Karpas-422 (cell line): ENCODE data around the gene CDK6. TPM values are rescaled to one million over a fixed set of nuclear protein-coding genes. Genes with fewer than 3 reads are reported as not detected.

Experiments
- DNase-seq: peaks from one replicate; pipeline ENCODE4 v3.0.0-alpha.2; 2015
- H2AFZ ChIP-seq: fragments of 200-600 bp; sonication (generic); 2 replicates; pipeline ENCODE4 v1.6.1; 2014; ENCODE audit warnings: antibody characterized with exemption, low read length, mixed read lengths
- H3K27ac ChIP-seq: fragments of 200-600 bp; sonication (generic); 2 replicates; pipeline ENCODE4 v1.5.1; 2014; ENCODE audit warnings: mild to moderate bottlenecking, low read length, moderate library complexity
- H3K27me3 ChIP-seq: fragments of 200-600 bp; sonication (generic); 2 replicates; pipeline ENCODE4 v1.6.1; 2014; ENCODE audit warnings: low read length, mixed read lengths
- H3K36me3 ChIP-seq: fragments of 200-600 bp; sonication (generic); 2 replicates; pipeline ENCODE4 v1.6.1; 2014; ENCODE audit warnings: low read length, mixed read lengths; ENCODE audit not compliant: insufficient read depth
- H3K4me1 ChIP-seq: fragments of 200-600 bp; sonication (generic); 2 replicates; pipeline ENCODE4 v1.6.1; 2014; ENCODE audit warnings: mild to moderate bottlenecking, low read length, mixed read lengths
- H3K4me2 ChIP-seq: fragments of 200-600 bp; sonication (generic); 2 replicates; pipeline ENCODE4 v1.6.1; 2014; ENCODE audit warnings: low read length, low read depth, mild to moderate bottlenecking; ENCODE audit not compliant: poor library complexity, severe bottlenecking
- H3K4me3 ChIP-seq: fragments of 200-600 bp; sonication (generic); 2 replicates; pipeline ENCODE4 v1.5.1; 2014; ENCODE audit warnings: mild to moderate bottlenecking, antibody characterized with exemption, low read length, mixed read lengths
- H3K79me2 ChIP-seq: fragments of 200-600 bp; sonication (generic); 2 replicates; pipeline ENCODE4 v1.6.1; 2014; ENCODE audit warnings: mild to moderate bottlenecking, low read length, mixed read lengths
- H3K9ac ChIP-seq: fragments of 200-600 bp; sonication (generic); 2 replicates; pipeline ENCODE4 v1.6.0; 2014; ENCODE audit warnings: low read length
- H3K9me2 ChIP-seq: fragments of 200-600 bp; sonication (generic), shearing (Covaris generic); replicated peaks from 2 replicates; pipeline ENCODE4 v1.6.0; 2014; ENCODE audit warnings: mild to moderate bottlenecking, low read length, moderate library complexity; ENCODE audit not compliant: insufficient read depth
- H3K9me3 ChIP-seq: fragments of 300-700, 200-600 bp; sonication (generic); 2 replicates; pipeline ENCODE4 v1.6.1; 2014; ENCODE audit warnings: low read length, mixed read lengths
- H4K20me1 ChIP-seq: fragments of 200-600 bp; sonication (generic); 2 replicates; pipeline ENCODE4 v1.6.1; 2014; ENCODE audit warnings: mild to moderate bottlenecking, antibody characterized with exemption, low read length, low read depth; ENCODE audit not compliant: insufficient read depth
- total RNA-seq: library from RNA; depleted of rRNA; stranded (reverse); fragments of >200 nt; shearing (Covaris generic); gene quantifications from 2 replicates; pipeline ENCODE4 v1.2.3, GENCODE V29; 2014; ENCODE audit warnings: low replicate concordance

CDK6 gene
- total RNA-seq, 1 experiment from 2014 or later, result 65.1 TPM

- peak; percentile 81 for DNase-seq
- Histone ChIP-seq H3K36me3 (no peaks in the 10 kb centered on the region), H3K27ac (peak overlapping the region; percentile 84), H3K4me3 (peak overlapping the region; percentile 90), H3K27me3 (peaks cover 3% of the 10 kb centered on the region; the same call in 1 of the 2 replicates), H3K9ac (peak overlapping the region; percentile 72), H2AFZ (peak overlapping the region; percentile 26), H3K9me2 (no peaks in the 10 kb centered on the region), H4K20me1 (no peaks in the 10 kb centered on the region), H3K9me3 (no peaks in the 10 kb centered on the region), H3K4me2 (peak overlapping the region; percentile 84), H3K4me1 (peaks cover 53% of the 10 kb centered on the region), H3K79me2 (peaks cover 40% of the 10 kb centered on the region)
Measured at GRCh38 chr7:92835261-92835850, 1.0 kb downstream of the CDK6 start.

- peaks cover 3% of the 10 kb centered on the region; the same call in 1 of the 2 replicates for H3K27me3 ChIP-seq
Measured at GRCh38 chr7:92834507-92835260, 1.7 kb downstream of the CDK6 start.

GRCh38 chr7:92833766-92834506 lies 2.4 kb downstream of the CDK6 start:
- Histone ChIP-seq H3K4me3 (peak overlapping the region; percentile 90), H2AFZ (peak overlapping the region; percentile 91), H3K4me2 (peak overlapping the region; percentile 84), H3K36me3 (peaks cover 5% of the 10 kb centered on the region; the same call in 1 of the 2 replicates), H3K4me1 (peaks cover 66% of the 10 kb centered on the region), H3K9ac (peak overlapping the region; percentile 72), H4K20me1 (no peaks in the 10 kb centered on the region), H3K79me2 (peaks cover 54% of the 10 kb centered on the region), H3K9me3 (no peaks in the 10 kb centered on the region), H3K9me2 (no peaks in the 10 kb centered on the region), H3K27ac (peak overlapping the region; percentile 84), H3K27me3 (peaks cover 3% of the 10 kb centered on the region; the same call in 1 of the 2 replicates)
- DNase-seq, result peak; percentile 90

More at GRCh38 chr7:92834507-92835260, 1.7 kb downstream of the CDK6 start:
- Histone ChIP-seq H3K79me2 (peaks cover 46% of the 10 kb centered on the region), H3K4me1 (peaks cover 58% of the 10 kb centered on the region), H3K9me2 (no peaks in the 10 kb centered on the region), H3K9ac (peak overlapping the region; percentile 72), H4K20me1 (no peaks in the 10 kb centered on the region), H2AFZ (peak overlapping the region; percentile 61; the same call in 1 of the 2 replicates), H3K9me3 (no peaks in the 10 kb centered on the region), H3K4me2 (peak overlapping the region; percentile 84), H3K36me3 (no peaks in the 10 kb centered on the region), H3K27ac (peak overlapping the region; percentile 84), H3K4me3 (peak overlapping the region; percentile 90)
- DNase-seq, result peak; percentile 43

- peak; percentile 95 for DNase-seq
- peaks cover 61% of the 10 kb centered on the region for H3K79me2 ChIP-seq
- H3K27me3 ChIP-seq, result peaks cover 3% of the 10 kb centered on the region; the same call in 1 of the 2 replicates
- peak overlapping the region; percentile 72 for H3K9ac ChIP-seq
- no peaks in the 10 kb centered on the region for H4K20me1 ChIP-seq
- peak overlapping the region; percentile 84 for H3K27ac ChIP-seq
- no peaks in the 10 kb centered on the region for H3K9me2 ChIP-seq
- H3K4me2 ChIP-seq, result peak overlapping the region; percentile 84
- H3K4me1 ChIP-seq, result peaks cover 70% of the 10 kb centered on the region
- H3K9me3 ChIP-seq, result no peaks in the 10 kb centered on the region
- H2AFZ ChIP-seq, result peak overlapping the region; percentile 91
- peak overlapping the region; percentile 90 for H3K4me3 ChIP-seq
- H3K36me3 ChIP-seq, result peaks cover 9% of the 10 kb centered on the region
Measured at GRCh38 chr7:92833024-92833765, 3.2 kb downstream of the CDK6 start.

GRCh38 chr7:92832534-92833023 lies 3.8 kb downstream of the CDK6 start:
- H2AFZ ChIP-seq, result peak overlapping the region; percentile 4
- H4K20me1 ChIP-seq, result no peaks in the 10 kb centered on the region
- no peaks in the 10 kb centered on the region for H3K9me2 ChIP-seq
- peaks cover 3% of the 10 kb centered on the region; the same call in 1 of the 2 replicates for H3K27me3 ChIP-seq
- H3K4me3 ChIP-seq, result peak overlapping the region; percentile 90
- peaks cover 9% of the 10 kb centered on the region for H3K36me3 ChIP-seq
- peaks cover 66% of the 10 kb centered on the region for H3K79me2 ChIP-seq
- peaks cover 70% of the 10 kb centered on the region for H3K4me1 ChIP-seq
- no peaks in the 10 kb centered on the region for H3K9me3 ChIP-seq
- H3K9ac ChIP-seq, result peak overlapping the region; percentile 72
- peak overlapping the region; percentile 84 for H3K4me2 ChIP-seq
- peak overlapping the region; percentile 84 for H3K27ac ChIP-seq
- DNase-seq, result no peak

GRCh38 chr7:92831716-92832533 lies 4.4 kb downstream of the CDK6 start:
- no peaks in the 10 kb centered on the region for H3K9me3 ChIP-seq
- peak overlapping the region; percentile 84 for H3K4me2 ChIP-seq
- peak overlapping the region; percentile 84 for H3K27ac ChIP-seq
- peaks cover 9% of the 10 kb centered on the region for H3K36me3 ChIP-seq
- no peak for DNase-seq
- H3K27me3 ChIP-seq, result peaks cover 3% of the 10 kb centered on the region; the same call in 1 of the 2 replicates
- no peaks in the 10 kb centered on the region for H4K20me1 ChIP-seq
- peak overlapping the region; percentile 90 for H3K4me3 ChIP-seq
- H3K9ac ChIP-seq, result peak overlapping the region; percentile 72
- peaks cover 73% of the 10 kb centered on the region for H3K79me2 ChIP-seq
- H3K9me2 ChIP-seq, result no peaks in the 10 kb centered on the region
- no peak overlapping the region for H2AFZ ChIP-seq
- peaks cover 69% of the 10 kb centered on the region for H3K4me1 ChIP-seq

GRCh38 chr7:92830532-92831110 lies 5.8 kb downstream of the CDK6 start:
- Histone ChIP-seq H3K4me1 (peaks cover 74% of the 10 kb centered on the region), H3K4me2 (peak overlapping the region; percentile 84), H3K79me2 (peaks cover 86% of the 10 kb centered on the region), H4K20me1 (no peaks in the 10 kb centered on the region), H3K27me3 (no peaks in the 10 kb centered on the region), H3K4me3 (peak overlapping the region; percentile 90), H3K9me2 (no peaks in the 10 kb centered on the region), H3K36me3 (peaks cover 16% of the 10 kb centered on the region), H3K9me3 (no peaks in the 10 kb centered on the region), H3K9ac (peak overlapping the region; percentile 72), H2AFZ (no peak overlapping the region), H3K27ac (peak overlapping the region; percentile 29; the same call in 1 of the 2 replicates)
- DNase-seq, result peak; percentile 45
